ENCODE measurements around the gene C1QTNF6.

Gene C1QTNF6

DNA sequence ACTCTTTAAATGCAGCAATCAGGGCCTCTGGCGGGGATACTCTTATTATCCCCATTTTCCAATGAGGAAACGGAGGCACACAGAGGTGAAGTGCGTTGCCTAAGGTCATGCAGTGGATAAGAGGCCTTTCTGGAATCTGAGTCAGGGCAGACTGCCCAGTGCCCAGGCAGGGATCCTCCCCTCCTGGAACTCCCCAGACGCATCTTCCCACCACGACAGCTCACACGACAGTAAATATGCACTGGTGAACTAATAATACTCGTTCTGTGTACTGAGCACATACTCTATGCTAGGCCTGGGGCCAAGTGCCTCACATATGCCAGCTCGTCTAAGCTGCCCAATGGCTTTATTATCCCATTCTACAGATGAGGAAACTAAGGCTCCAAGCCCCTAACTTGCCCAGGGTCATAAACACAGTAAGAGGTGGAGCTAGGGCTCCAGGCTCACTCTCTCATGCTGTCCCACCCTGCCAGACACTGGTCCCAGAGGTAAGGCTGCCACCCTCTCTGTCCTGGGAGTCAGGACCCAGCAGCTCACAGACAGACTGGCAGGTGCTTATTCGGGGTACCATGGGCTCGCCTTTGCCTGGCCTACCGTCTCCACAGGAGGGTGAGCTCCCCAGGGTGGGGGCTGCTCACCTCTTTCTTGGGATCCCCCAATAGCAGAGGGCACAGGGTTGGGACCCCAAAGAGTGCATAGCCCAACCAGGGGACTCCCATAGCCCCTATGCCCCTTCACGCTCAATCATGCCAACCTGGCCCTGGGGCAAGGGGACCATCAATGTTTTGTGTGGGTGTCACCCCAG lies 40.7 kb downstream of the C1QTNF6 start:
- Histone ChIP-seq H3K4me3 (replicated peaks; ENCODE audit: low read depth, low read length) (peak overlapping the region; percentile 92), H3K36me3 (ENCODE audit: control insufficient read depth, insufficient read depth, low read length) (peaks cover 26% of the 10 kb centered on the region), H3K27me3 (replicated peaks; ENCODE audit: control insufficient read depth, insufficient read depth, low read length) (no peaks in the 10 kb centered on the region)
- DNase-seq (ENCODE audit: extremely low read depth, insufficient read length): no peak
- TF ChIP-seq, protein P1, sequence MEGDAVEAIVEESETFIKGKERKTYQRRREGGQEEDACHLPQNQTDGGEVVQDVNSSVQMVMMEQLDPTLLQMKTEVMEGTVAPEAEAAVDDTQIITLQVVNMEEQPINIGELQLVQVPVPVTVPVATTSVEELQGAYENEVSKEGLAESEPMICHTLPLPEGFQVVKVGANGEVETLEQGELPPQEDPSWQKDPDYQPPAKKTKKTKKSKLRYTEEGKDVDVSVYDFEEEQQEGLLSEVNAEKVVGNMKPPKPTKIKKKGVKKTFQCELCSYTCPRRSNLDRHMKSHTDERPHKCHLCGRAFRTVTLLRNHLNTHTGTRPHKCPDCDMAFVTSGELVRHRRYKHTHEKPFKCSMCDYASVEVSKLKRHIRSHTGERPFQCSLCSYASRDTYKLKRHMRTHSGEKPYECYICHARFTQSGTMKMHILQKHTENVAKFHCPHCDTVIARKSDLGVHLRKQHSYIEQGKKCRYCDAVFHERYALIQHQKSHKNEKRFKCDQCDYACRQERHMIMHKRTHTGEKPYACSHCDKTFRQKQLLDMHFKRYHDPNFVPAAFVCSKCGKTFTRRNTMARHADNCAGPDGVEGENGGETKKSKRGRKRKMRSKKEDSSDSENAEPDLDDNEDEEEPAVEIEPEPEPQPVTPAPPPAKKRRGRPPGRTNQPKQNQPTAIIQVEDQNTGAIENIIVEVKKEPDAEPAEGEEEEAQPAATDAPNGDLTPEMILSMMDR (IDR thresholded peaks at IDR 0.05; ENCODE audit: insufficient read depth, low read length, poor library complexity, severe bottlenecking): no peak

DNA sequence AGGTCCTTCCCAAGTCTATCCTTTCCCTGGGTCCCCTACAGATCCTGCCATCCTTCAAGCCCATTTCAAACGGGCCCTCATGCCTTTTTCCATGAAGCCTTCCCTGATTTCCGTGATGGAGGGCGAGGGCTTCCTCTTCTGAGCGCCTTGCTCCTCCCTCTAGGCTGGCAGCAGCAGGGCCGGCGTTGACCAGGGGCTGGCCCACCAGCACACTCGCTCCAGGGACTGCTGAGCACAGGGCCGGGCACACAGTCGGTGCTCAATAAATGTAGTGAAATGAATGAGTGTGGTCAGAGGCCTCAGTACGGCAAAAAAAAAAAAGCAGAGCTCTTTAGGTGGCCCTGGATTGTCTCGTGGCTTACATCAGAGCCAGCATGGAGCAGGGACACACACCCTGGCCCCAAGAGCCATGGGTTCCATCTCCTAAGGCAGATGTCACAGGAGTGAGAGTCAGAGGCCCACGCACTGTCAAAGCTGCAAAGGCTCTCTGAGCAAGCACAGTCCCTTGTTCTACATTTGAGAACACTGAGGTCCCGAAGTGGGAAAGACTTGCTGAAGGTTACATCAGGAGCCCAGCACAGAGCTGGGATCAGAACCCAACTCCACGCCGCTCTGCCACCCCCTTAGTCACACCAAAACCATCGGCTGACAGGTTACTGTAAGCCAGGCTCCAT lies 41.4 kb downstream of the C1QTNF6 start:
- Histone ChIP-seq H3K27me3 (replicated peaks; ENCODE audit: control insufficient read depth, insufficient read depth, low read length) (no peaks in the 10 kb centered on the region), H3K36me3 (ENCODE audit: control insufficient read depth, insufficient read depth, low read length) (peaks cover 33% of the 10 kb centered on the region), H3K4me3 (replicated peaks; ENCODE audit: low read depth, low read length) (peak overlapping the region; percentile 92)
- TF ChIP-seq, protein P1 (IDR thresholded peaks at IDR 0.05; ENCODE audit: insufficient read depth, low read length, poor library complexity, severe bottlenecking): no peak
- DNase-seq (ENCODE audit: extremely low read depth, insufficient read length): no peak

DNA sequence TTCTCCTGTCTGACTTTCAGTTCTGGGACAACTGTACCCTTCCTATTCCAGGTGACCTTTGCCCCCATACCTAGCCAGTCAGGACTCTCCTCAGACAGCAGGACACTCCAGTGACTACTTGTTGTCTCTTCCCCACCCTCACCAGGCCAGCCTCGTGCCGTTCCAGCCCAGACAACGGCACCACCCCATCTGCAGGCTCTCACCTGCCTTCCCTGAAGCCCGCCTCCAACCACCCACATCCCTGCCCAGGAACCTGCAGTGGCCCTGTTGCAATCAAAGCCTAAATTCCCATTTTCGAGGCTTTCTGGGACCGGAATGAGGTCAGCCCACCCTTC lies 42.0 kb downstream of the C1QTNF6 start:
- Histone ChIP-seq H3K4me3 (replicated peaks; ENCODE audit: low read depth, low read length) (peak overlapping the region; percentile 35), H3K27me3 (replicated peaks; ENCODE audit: control insufficient read depth, insufficient read depth, low read length) (no peaks in the 10 kb centered on the region), H3K36me3 (ENCODE audit: control insufficient read depth, insufficient read depth, low read length) (peaks cover 38% of the 10 kb centered on the region)
- TF ChIP-seq, protein P1 (IDR thresholded peaks at IDR 0.05; ENCODE audit: insufficient read depth, low read length, poor library complexity, severe bottlenecking): no peak
- no peak for DNase-seq (ENCODE audit: extremely low read depth, insufficient read length)

DNA sequence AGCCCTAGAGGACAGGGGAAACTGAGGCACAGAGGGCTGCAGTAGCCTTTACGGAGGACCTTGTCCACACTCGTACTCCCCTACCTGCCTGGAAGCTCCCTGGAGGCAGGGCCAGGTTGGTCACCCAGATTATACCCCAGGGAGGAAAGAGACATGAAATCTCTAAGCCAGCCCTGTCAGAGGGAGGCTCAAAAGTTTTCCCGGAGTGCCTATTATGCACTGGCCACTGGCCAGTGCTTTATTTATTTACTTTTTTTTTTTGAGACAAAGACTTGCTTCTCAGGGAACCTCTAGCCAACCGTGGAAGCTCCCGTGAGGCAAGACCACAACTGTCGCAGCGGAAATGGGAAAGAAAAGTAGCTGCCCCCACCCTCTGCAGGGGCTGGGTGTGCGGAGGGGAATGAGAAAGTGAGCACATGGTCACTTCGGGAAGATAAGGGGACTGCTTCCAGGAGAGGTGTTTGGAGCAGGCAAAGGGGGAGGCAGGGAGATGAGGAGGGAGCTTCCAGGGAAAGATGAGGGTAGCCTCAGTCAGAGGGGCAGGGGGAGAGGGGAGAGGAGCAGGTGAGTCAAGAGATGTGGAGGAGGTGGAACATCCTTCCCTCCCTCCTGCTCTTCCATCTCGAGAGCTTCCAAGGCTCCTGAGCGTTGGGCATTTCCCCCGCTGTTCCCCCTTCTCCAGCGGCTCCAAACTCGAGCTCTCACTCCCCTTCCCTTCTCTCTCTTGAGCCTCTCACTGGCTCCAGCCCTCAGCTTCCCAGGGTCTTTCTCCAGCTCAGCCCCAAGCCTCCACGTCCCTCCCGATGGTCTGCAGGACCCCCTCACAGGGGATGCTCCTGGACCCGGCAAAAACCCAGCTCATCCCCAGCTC lies 42.6 kb downstream of the C1QTNF6 start:
- H3K36me3 ChIP-seq (ENCODE audit: control insufficient read depth, insufficient read depth, low read length): peaks cover 44% of the 10 kb centered on the region
- no peak for DNase-seq (ENCODE audit: extremely low read depth, insufficient read length)
- H3K27me3 ChIP-seq (replicated peaks; ENCODE audit: control insufficient read depth, insufficient read depth, low read length): no peaks in the 10 kb centered on the region
- TF ChIP-seq, protein P1 (IDR thresholded peaks at IDR 0.05; ENCODE audit: insufficient read depth, low read length, poor library complexity, severe bottlenecking): no peak
- H3K4me3 ChIP-seq (replicated peaks; ENCODE audit: low read depth, low read length): no peak overlapping the region

DNA sequence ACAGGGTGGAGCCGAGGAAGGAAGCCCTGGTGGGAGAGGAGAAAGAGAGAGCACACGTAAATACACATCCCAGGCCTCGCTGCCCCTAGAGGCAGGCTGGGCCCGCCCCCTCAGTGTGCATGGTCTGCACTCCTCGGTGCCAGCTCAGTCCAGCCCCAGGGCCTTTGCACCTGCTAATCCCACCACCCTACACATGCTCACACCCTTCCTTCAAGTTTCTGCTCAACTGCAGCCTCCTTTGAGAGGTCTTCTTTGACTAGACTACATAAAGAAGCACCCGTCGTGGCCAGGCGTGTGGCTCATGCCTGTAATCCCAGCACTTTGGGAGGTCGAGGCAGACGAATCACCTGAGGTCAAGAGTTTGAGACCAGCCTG lies 43.9 kb downstream of the C1QTNF6 start:
- DNase-seq (ENCODE audit: extremely low read depth, insufficient read length): no peak
- TF ChIP-seq, protein P1 (IDR thresholded peaks at IDR 0.05; ENCODE audit: insufficient read depth, low read length, poor library complexity, severe bottlenecking): no peak
- peaks cover 49% of the 10 kb centered on the region for H3K36me3 ChIP-seq (ENCODE audit: control insufficient read depth, insufficient read depth, low read length)
- no peaks in the 10 kb centered on the region for H3K27me3 ChIP-seq (replicated peaks; ENCODE audit: control insufficient read depth, insufficient read depth, low read length)
- H3K4me3 ChIP-seq (replicated peaks; ENCODE audit: low read depth, low read length): no peak overlapping the region

Data from GM06990 (cell line).